Memory B cell (primary cell): Measurements from ENCODE around the gene TRABD2B.

Source experiments
- ATAC-seq: fragments of 150-1000 bp; cut with Tn5 transposase; 2 replicates; pipeline ENCODE4 v1.10.0; 2021; ENCODE audit warnings: low read depth, mild to moderate bottlenecking, moderate library complexity
- DNase-seq, 2 donors: peaks; one replicate each; pipeline ENCODE4 v3.0.0; 2022; ENCODE audit warnings: low spot score in 2 of 2
- H3K27ac Mint-ChIP-seq: one replicate; pipeline ENCODE4 v1.8.0; 2022; ENCODE audit warnings: mild to moderate bottlenecking, moderate library complexity, mixed read lengths
- H3K27me3 Mint-ChIP-seq: one replicate; pipeline ENCODE4 v1.8.0; 2022; ENCODE audit warnings: mixed read lengths
- H3K36me3 Mint-ChIP-seq: one replicate; pipeline ENCODE4 v1.8.0; 2022; ENCODE audit warnings: mild to moderate bottlenecking, mixed read lengths
- H3K4me1 Mint-ChIP-seq: one replicate; pipeline ENCODE4 v1.8.0; 2022; ENCODE audit warnings: mixed read lengths
- H3K4me3 Mint-ChIP-seq: one replicate; pipeline ENCODE4 v1.8.0; 2022; ENCODE audit warnings: mild to moderate bottlenecking, moderate library complexity, mixed read lengths
- H3K9me3 Mint-ChIP-seq: one replicate; pipeline ENCODE4 v1.8.0; 2022; ENCODE audit warnings: mixed read lengths

The TRABD2B gene

DNA sequence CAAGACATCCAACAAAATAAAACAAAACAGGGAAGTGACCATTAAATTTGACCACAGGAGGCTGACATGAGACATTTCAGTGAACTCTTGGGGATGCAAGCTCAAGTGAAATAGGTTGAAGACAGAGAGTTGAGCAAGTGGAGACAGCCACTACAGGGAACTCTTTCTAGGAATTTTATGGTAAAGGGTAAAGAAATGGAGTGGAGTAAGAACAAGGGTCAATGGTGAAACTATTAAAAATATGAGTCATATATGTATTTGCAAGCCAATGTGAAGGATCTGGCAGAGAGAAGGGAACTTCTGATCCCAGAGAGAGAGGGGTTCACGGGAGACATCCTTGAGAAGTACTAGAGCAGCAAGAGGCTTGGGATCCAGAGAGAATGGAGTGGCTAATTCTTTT lies 9.1 kb upstream of the TRABD2B start:
- ATAC-seq (no peak), DNase-seq (no peak)
- no peak overlapping the region for H3K27ac Mint-ChIP-seq
- no peaks in the 10 kb centered on the region for H3K4me1 Mint-ChIP-seq
- no peaks in the 10 kb centered on the region for H3K9me3 Mint-ChIP-seq
- H3K36me3 Mint-ChIP-seq = no peaks in the 10 kb centered on the region
- peaks cover 5% of the 10 kb centered on the region for H3K27me3 Mint-ChIP-seq
- H3K4me3 Mint-ChIP-seq = no peak overlapping the region

GRCh38 chr1:48005253-48006117 lies 8.3 kb upstream of the TRABD2B start:
- DNase-seq = no peak
- ATAC-seq = no peak
- Mint-ChIP-seq H3K4me1 (no peaks in the 10 kb centered on the region), H3K4me3 (no peak overlapping the region), H3K9me3 (no peaks in the 10 kb centered on the region), H3K27me3 (peaks cover 3% of the 10 kb centered on the region), H3K27ac (no peak overlapping the region), H3K36me3 (no peaks in the 10 kb centered on the region)

- Mint-ChIP-seq H3K36me3 (no peaks in the 10 kb centered on the region), H3K4me3 (no peak overlapping the region), H3K4me1 (no peaks in the 10 kb centered on the region), H3K27ac (no peak overlapping the region), H3K9me3 (no peaks in the 10 kb centered on the region), H3K27me3 (peaks cover 3% of the 10 kb centered on the region)
- DNase-seq (no peak), ATAC-seq (no peak)
Measured at GRCh38 chr1:48003741-48004531, 6.8 kb upstream of the TRABD2B start.

DNA sequence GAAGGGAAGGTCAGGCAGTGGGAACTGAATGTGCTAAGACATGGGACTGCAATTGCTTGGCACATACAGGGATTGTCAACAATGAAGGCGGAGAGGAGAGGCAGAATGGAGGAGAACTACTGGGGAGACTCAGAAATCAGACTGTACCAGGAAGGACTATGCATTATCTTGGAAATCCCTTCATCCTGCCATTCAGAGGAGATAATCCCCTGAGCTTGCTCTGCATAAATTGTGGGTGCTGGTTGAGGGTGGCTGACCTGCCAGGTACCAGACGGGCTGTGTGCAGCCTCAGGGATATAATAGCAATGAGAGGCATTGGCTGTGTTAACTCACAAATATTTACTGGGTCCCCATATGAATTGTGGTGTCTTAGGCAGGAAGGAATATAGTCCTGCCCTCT lies 5.0 kb upstream of the TRABD2B start:
- no peak for ATAC-seq
- no peaks in the 10 kb centered on the region for H3K9me3 Mint-ChIP-seq
- no peak overlapping the region for H3K27ac Mint-ChIP-seq
- H3K4me3 Mint-ChIP-seq = no peak overlapping the region
- peaks cover 10% of the 10 kb centered on the region for H3K27me3 Mint-ChIP-seq
- H3K4me1 Mint-ChIP-seq = peaks cover 2% of the 10 kb centered on the region
- H3K36me3 Mint-ChIP-seq = no peaks in the 10 kb centered on the region
- no peak for DNase-seq

GRCh38 chr1:48001696-48002095 lies 4.5 kb upstream of the TRABD2B start:
- Mint-ChIP-seq H3K9me3 (no peaks in the 10 kb centered on the region), H3K36me3 (no peaks in the 10 kb centered on the region), H3K4me1 (peaks cover 2% of the 10 kb centered on the region), H3K27ac (no peak overlapping the region), H3K4me3 (no peak overlapping the region), H3K27me3 (peaks cover 10% of the 10 kb centered on the region)
- ATAC-seq = no peak
- no peak for DNase-seq

GRCh38 chr1:48000883-48001282 lies 3.7 kb upstream of the TRABD2B start:
- ATAC-seq (no peak), DNase-seq (no peak)
- Mint-ChIP-seq H3K27ac (no peak overlapping the region), H3K36me3 (peaks cover 4% of the 10 kb centered on the region), H3K4me3 (no peak overlapping the region), H3K27me3 (peaks cover 14% of the 10 kb centered on the region), H3K9me3 (no peaks in the 10 kb centered on the region), H3K4me1 (peaks cover 7% of the 10 kb centered on the region)

GRCh38 chr1:47999097-47999496 lies 1.9 kb upstream of the TRABD2B start:
- DNase-seq (no peak), ATAC-seq (no peak)
- H3K27ac Mint-ChIP-seq = no peak overlapping the region
- H3K27me3 Mint-ChIP-seq = peaks cover 25% of the 10 kb centered on the region
- H3K36me3 Mint-ChIP-seq = peaks cover 4% of the 10 kb centered on the region
- H3K4me1 Mint-ChIP-seq = peaks cover 7% of the 10 kb centered on the region
- no peak overlapping the region for H3K4me3 Mint-ChIP-seq
- H3K9me3 Mint-ChIP-seq = no peaks in the 10 kb centered on the region

DNA sequence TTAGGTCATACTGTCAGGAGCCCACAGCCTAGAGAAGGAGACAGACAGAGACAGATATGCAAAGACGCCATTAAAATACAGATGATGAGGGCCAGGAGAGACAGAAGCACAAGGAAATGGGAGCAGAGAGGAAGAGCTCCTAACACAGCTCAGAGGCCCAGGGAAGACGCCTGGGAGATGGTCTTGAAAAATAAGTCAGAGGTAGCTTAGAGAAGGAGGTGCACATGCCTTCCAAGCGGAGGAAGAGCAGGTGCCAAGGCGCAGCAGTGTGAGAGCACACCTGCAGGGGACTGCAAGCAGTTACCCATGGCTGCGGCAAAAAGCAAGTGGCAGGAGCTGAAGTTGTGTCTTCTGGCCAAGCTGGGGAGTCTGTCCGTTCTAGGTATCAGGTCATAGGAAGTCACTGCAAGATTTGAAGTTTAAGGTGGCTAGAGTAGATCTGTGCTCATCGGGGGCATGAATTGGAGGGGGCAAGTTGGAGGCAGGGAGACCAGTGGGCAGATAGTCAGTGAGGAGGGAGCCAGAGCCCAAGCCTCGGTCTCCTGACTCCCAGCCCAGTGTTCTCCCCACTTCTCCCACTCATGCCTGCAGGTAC lies 1.3 kb upstream of the TRABD2B start:
- Mint-ChIP-seq H3K9me3 (no peaks in the 10 kb centered on the region), H3K36me3 (peaks cover 4% of the 10 kb centered on the region), H3K27me3 (peaks cover 30% of the 10 kb centered on the region), H3K27ac (no peak overlapping the region), H3K4me3 (no peak overlapping the region), H3K4me1 (peaks cover 7% of the 10 kb centered on the region)
- ATAC-seq (no peak), DNase-seq (no peak)

DNA sequence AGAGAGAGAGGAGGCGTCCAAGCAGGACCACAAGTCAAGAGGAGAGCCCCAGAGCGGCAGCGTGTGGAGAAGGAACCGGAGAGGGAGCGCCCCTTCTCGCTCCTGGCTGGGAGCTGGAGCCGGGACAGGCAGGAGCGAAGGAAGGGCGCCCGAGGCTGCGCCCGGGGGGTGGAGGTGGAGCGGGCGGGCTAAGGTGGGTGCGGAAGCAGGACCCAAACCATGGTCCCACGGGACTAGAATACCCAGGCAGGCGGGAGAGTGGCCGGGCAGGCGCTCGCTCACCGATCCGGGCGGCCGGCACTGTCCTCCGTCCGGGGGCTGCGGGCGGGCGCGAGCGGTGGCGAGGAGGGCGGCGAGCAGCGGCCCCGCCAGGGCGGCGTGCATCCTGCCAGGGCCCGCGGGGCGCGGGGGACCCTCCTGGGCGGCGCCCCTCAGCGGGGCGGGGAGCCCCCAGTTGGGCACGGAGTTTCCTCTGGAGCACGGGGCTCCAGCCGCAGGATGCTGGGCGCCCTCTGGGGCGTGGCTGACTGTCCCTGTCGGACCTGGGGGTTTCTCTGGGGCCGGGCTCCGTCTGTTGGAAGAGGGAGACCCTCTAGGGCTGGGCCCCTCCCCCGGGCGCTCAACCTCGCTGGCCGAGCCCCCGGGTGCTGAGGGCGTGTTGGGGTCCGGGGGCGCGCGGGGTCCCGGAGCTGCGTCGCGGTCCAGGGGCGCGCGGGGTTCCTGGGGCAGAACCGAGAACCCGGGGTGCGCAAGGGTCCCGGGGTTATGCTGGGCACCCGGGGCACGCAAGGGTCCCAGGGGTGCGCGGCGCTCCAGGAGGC lies 569 bp downstream of the TRABD2B start:
- ATAC-seq = no peak
- Mint-ChIP-seq H3K4me1 (peaks cover 7% of the 10 kb centered on the region), H3K36me3 (peaks cover 4% of the 10 kb centered on the region), H3K27me3 (peaks cover 27% of the 10 kb centered on the region), H3K4me3 (peak overlapping the region; percentile 70), H3K27ac (no peak overlapping the region), H3K9me3 (no peaks in the 10 kb centered on the region)
- peak in 1 of 2 donors; percentile 19 for DNase-seq

GRCh38 chr1:47996060-47996405 lies 1.2 kb downstream of the TRABD2B start:
- H3K9me3 Mint-ChIP-seq = no peaks in the 10 kb centered on the region
- ATAC-seq (no peak), DNase-seq (no peak)
- peak overlapping the region; percentile 70 for H3K4me3 Mint-ChIP-seq
- no peak overlapping the region for H3K27ac Mint-ChIP-seq
- peaks cover 4% of the 10 kb centered on the region for H3K36me3 Mint-ChIP-seq
- H3K4me1 Mint-ChIP-seq = peaks cover 7% of the 10 kb centered on the region
- H3K27me3 Mint-ChIP-seq = peaks cover 27% of the 10 kb centered on the region

- peaks cover 7% of the 10 kb centered on the region for H3K4me1 Mint-ChIP-seq
- peaks cover 27% of the 10 kb centered on the region for H3K27me3 Mint-ChIP-seq
- H3K9me3 Mint-ChIP-seq = no peaks in the 10 kb centered on the region
- H3K4me3 Mint-ChIP-seq = peak overlapping the region; percentile 70
- ATAC-seq (no peak), DNase-seq (no peak)
- H3K27ac Mint-ChIP-seq = no peak overlapping the region
- H3K36me3 Mint-ChIP-seq = peaks cover 4% of the 10 kb centered on the region
Measured at GRCh38 chr1:47995306-47996050, 1.7 kb downstream of the TRABD2B start.

DNA sequence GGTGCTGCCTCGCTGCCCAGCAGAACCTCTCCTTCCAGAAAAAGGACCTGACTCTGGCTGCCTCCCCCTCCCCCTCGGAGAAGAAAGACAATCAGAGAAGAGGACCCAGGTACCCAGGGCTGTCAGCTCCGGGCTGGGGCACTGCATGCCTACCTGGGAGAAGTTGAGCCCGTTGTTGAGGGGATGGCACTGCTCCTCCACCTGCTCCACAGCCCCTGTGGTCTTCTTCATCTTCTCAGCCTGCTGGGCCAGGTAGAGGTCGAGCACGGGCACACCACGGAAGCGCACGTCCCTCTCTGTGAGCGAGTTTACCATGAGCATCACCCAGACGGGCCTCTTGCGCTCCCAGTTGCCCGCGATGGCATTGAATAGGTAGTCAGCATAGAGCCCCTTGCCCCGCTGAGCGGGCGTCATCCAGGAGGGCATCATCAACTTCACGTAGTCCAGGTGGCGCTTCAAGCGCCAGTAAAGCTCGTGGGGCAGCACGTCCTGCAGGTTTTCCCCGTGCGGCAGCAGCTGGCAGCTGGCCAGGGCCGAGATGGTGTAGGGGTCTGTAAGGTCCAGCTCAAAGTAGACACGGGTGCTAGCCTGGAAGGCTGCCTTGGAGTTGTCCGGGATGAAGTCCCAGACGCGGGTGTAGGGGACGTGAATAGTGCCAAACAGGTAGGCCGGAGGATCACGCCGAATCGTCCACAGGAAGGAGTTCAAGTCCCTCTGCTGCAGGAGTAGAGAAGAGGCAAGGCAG lies 3.1 kb downstream of the TRABD2B start:
- Mint-ChIP-seq H3K27ac (no peak overlapping the region), H3K27me3 (peaks cover 27% of the 10 kb centered on the region), H3K9me3 (no peaks in the 10 kb centered on the region), H3K4me1 (peaks cover 7% of the 10 kb centered on the region), H3K36me3 (peaks cover 4% of the 10 kb centered on the region), H3K4me3 (no peak overlapping the region)
- no peak for DNase-seq
- no peak for ATAC-seq

DNA sequence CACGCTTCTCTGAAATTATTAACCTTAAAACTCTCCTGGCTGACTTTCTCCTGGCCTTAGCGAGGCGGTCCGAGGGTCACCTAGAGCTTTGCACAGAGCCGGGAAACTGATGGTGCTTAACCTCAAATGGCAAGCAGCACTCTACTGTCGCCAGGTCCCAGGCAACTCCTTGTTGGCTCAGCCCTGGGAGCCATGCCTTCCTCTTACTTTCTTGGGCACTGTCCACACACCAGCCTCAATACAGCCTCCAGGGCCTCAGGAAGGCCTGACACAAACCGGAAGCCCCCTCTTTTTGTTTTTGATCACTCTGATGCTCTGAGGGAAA lies 3.8 kb downstream of the TRABD2B start:
- Mint-ChIP-seq H3K4me1 (peaks cover 7% of the 10 kb centered on the region), H3K9me3 (no peaks in the 10 kb centered on the region), H3K27me3 (peaks cover 24% of the 10 kb centered on the region), H3K4me3 (no peak overlapping the region), H3K27ac (no peak overlapping the region), H3K36me3 (peaks cover 4% of the 10 kb centered on the region)
- no peak for ATAC-seq
- no peak for DNase-seq
